K562 (cell line): ENCODE data around the gene KRTAP5-1. TPM values are rescaled to one million over a fixed set of nuclear protein-coding genes. Genes with fewer than 3 reads are reported as not detected.

Experiments
- ATAC-seq: fragments of 200-7000 bp; cut with Tn5 transposase; 3 replicates; pipeline ENCODE4 v1.9.1; 2020; ENCODE audit warnings: moderate library complexity
- BruUV-seq: library from RNA; stranded (reverse); fragments of 400-500 nt; replicated peaks from 2 replicates; lab custom pipeline; 2021; lab: Mats Ljungman, UMichigan
- CTCF ChIA-PET: fragments of 300-600 bp; formaldehyde crosslinking; extraction: SDS; loops from one replicate; lab custom pipeline; 2021; ENCODE audit warnings: low intra/inter-chr PET ratio; lab: Yijun Ruan, JAX
- POLR2A ChIA-PET: fragments of 300-600, 350-650 bp; sonication (Branson Sonifier 250); formaldehyde crosslinking; extraction: SDS; loops from one replicate; lab custom pipeline; 2021; ENCODE audit warnings: antibody characterized with exemption, inconsistent platforms; lab: Yijun Ruan, JAX
- DNase-seq, 4 experiments: peaks; one replicate each; pipeline versions ENCODE4 v3.0.0 to v3.0.0-alpha.2; 2011 to 2018; ENCODE audit warnings: low spot score in 3 of 4, mixed read lengths in 3 of 4; ENCODE audit errors: extremely low read depth in 1 of 4
- FAIRE-seq: peaks from 2 replicates; lab custom pipeline; 2011; peaks lifted over from hg19 to GRCh38; lab: Jason Lieb, UNC
- H2AFZ ChIP-seq: 2 replicates; pipeline ENCODE4 v1.6.0; 2011; ENCODE audit warnings: low read depth, low read length, control low read depth, inconsistent platforms
- H3K27ac ChIP-seq: fragments of 200-600 bp; 3 replicates; pipeline ENCODE4 v1.8.0; 2011; ENCODE audit warnings: low read depth, mild to moderate bottlenecking, control low read depth, inconsistent platforms, low read length, moderate library complexity, mixed read lengths; ENCODE audit errors: extremely low read depth
- H3K27me3 ChIP-seq, 2 experiments: fragments of 300-600 bp in 1 of 2; 2 replicates in 1 of 2; 3 replicates in 1 of 2; pipeline versions ENCODE4 v1.6.0 to v1.8.0; 2011; ENCODE audit warnings: inconsistent platforms in 2 of 2, low read length in 2 of 2, mild to moderate bottlenecking in 1 of 2, mixed read lengths in 1 of 2, moderate library complexity in 1 of 2; ENCODE audit not compliant: control insufficient read depth in 2 of 2, insufficient read depth in 2 of 2
- H3K36me3 ChIP-seq: fragments of 300-600 bp; 3 replicates; pipeline ENCODE4 v1.8.0; 2011; ENCODE audit warnings: mild to moderate bottlenecking, low read length, inconsistent platforms; ENCODE audit not compliant: control insufficient read depth, insufficient read depth
- H3K4me1 ChIP-seq, 2 experiments: fragments of 200-600 bp in 1 of 2; replicated peaks in 1 of 2; 2 replicates in 1 of 2; 3 replicates in 1 of 2; pipeline versions ENCODE4 v1.5.1 to v1.8.0; 2011; ENCODE audit warnings: inconsistent platforms in 2 of 2, low read length in 2 of 2, mild to moderate bottlenecking in 1 of 2, mixed read lengths in 1 of 2, moderate library complexity in 1 of 2; ENCODE audit not compliant: control insufficient read depth in 2 of 2, insufficient read depth in 2 of 2
- H3K4me2 ChIP-seq: 2 replicates; pipeline ENCODE4 v1.6.1; 2011; ENCODE audit warnings: low read length, control low read depth, inconsistent platforms, mixed read lengths; ENCODE audit not compliant: insufficient read depth
- H3K4me3 ChIP-seq: fragments of 200-600 bp; sonication (generic), shearing (Covaris generic); 2 replicates; pipeline ENCODE4 v1.5.1; 2016; ENCODE audit warnings: control low read depth, inconsistent platforms
- H3K79me2 ChIP-seq: fragments of 200-600 bp; 3 replicates; pipeline ENCODE4 v1.8.0; 2011; ENCODE audit warnings: low read length, inconsistent platforms; ENCODE audit not compliant: control insufficient read depth, insufficient read depth
- H3K9ac ChIP-seq, 2 experiments: 2 replicates each; pipeline versions ENCODE4 v1.6.0 to v1.6.1; 2011; ENCODE audit warnings: low read depth in 2 of 2, low read length in 2 of 2, control low read depth in 1 of 2, inconsistent platforms in 1 of 2, mild to moderate bottlenecking in 1 of 2, mixed read lengths in 1 of 2; ENCODE audit not compliant: insufficient read depth in 1 of 2
- H3K9me1 ChIP-seq: one replicate; pipeline ENCODE4 v1.6.0; 2011; ENCODE audit warnings: inconsistent platforms, mild to moderate bottlenecking, low read length, moderate library complexity; ENCODE audit not compliant: control insufficient read depth, insufficient read depth
- H3K9me3 ChIP-seq: replicated peaks from 2 replicates; pipeline ENCODE4 v1.5.1; 2011; ENCODE audit warnings: low read depth, low read length, inconsistent platforms; ENCODE audit not compliant: control insufficient read depth, insufficient read depth
- H4K20me1 ChIP-seq: replicated peaks from 2 replicates; pipeline ENCODE4 v1.6.1; 2011; ENCODE audit warnings: low read length, inconsistent platforms, mixed read lengths; ENCODE audit not compliant: control insufficient read depth, insufficient read depth
- C11orf30 ChIP-seq: fragments of 450-650 bp; IDR thresholded peaks from 2 replicates; pipeline ENCODE4 v1.6.1; 2016; ENCODE audit warnings: low read depth, mild to moderate bottlenecking
- EP400 ChIP-seq: fragments of 450-650 bp; IDR thresholded peaks from 2 replicates; pipeline ENCODE4 v1.6.1; 2017; ENCODE audit warnings: antibody characterized with exemption, mild to moderate bottlenecking, moderate library complexity
- HNRNPL ChIP-seq: fragments of 200-400 bp; formaldehyde crosslinking; IDR thresholded peaks from 2 replicates; pipeline ENCODE4 v1.6.1; 2017; ENCODE audit warnings: low read depth, mild to moderate bottlenecking, low read length
- MEF2D ChIP-seq: conservative IDR thresholded peaks from 2 replicates; pipeline ENCODE4 v1.6.1; 2016; ENCODE audit warnings: low read depth, missing genetic modification characterization, missing compliant biosample characterization
- RHOXF2B ChIP-seq: fragments of 250-450 bp; sonication (Bioruptor Pico); conservative IDR thresholded peaks from 2 replicates; pipeline ENCODE4 v1.5.1; 2021
- SMAD4 ChIP-seq: fragments of 250-450 bp; sonication (Bioruptor Pico); conservative IDR thresholded peaks from 2 replicates; pipeline ENCODE4 v1.8.0; 2021; ENCODE audit warnings: inconsistent platforms, mild to moderate bottlenecking, moderate library complexity
- SMARCE1 ChIP-seq: fragments of 450-650 bp; IDR thresholded peaks from 2 replicates; pipeline ENCODE4 v1.7.1; 2016; ENCODE audit warnings: mild to moderate bottlenecking
- TBL1XR1 ChIP-seq, 2 experiments: IDR thresholded peaks; 2 replicates each; pipeline ENCODE4 v1.6.1; 2012; ENCODE audit warnings: improper control_type of control experiment in 2 of 2, low read length in 2 of 2, mild to moderate bottlenecking in 1 of 2
- TSC22D4 ChIP-seq: fragments of 450-650 bp; IDR thresholded peaks from 2 replicates; pipeline ENCODE4 v1.6.1; 2016; ENCODE audit warnings: missing genetic modification characterization, missing biosample characterization, control low read depth
- ZNF3 ChIP-seq: fragments of 250-450 bp; sonication (Bioruptor Pico); IDR thresholded peaks from 2 replicates; pipeline ENCODE4 v1.5.0; 2021; ENCODE audit warnings: mild to moderate bottlenecking, moderate library complexity
- ZNF445 ChIP-seq: fragments of 250-450 bp; sonication (Bioruptor Pico); IDR thresholded peaks from 2 replicates; pipeline ENCODE4 v1.4.0; 2020; ENCODE audit warnings: low read depth, mild to moderate bottlenecking, moderate library complexity
- ZNF551 ChIP-seq: fragments of 250-450 bp; sonication (Bioruptor Pico); IDR thresholded peaks from 2 replicates; pipeline ENCODE4 v1.5.0; 2021; ENCODE audit warnings: mild to moderate bottlenecking, moderate library complexity
- ZNF589 ChIP-seq: fragments of 200-800 bp; sonication (Bioruptor generic); IDR thresholded peaks from 2 replicates; pipeline ENCODE4 v1.6.1; 2016; ENCODE audit warnings: low read depth, missing genetic modification characterization, missing compliant biosample characterization
- WGBS: fragments of 100-300 bp; shearing (Covaris generic); methylation state at CpG from one replicate; pipeline ENCODE4 v1.1.6; 2016; ENCODE audit warnings: low coverage, mixed read lengths; ENCODE audit not compliant: insufficient coverage; ENCODE audit errors: missing lambda C conversion rate; 5-methylcytosine and 5-hydroxymethylcytosine counted together
- in situ Hi-C: fragments of 300-500 bp; cut with MboI; formaldehyde crosslinking; loops from 4 replicates; pipeline ENCODE4 v1.15.0; 2018; ENCODE audit warnings: inconsistent platforms, mixed read lengths
- intact Hi-C: fragments of 100-400 bp; cut with micrococcal nuclease; formaldehyde crosslinking; loops from 2 replicates; pipeline ENCODE4 v1.14.2; 2022
- polyA plus RNA-seq, 8 experiments: library from polyadenylated mRNA; depleted of rRNA in 4 of 8; stranded (reverse) in 5 of 8; unstranded in 3 of 8; fragments of >200 nt; fragmentation: Nextera tagmentation in 2 of 8; fragmentation: Illumina TruSeq in 1 of 8; extraction: Ambion mirVana in 2 of 8; extraction: Trizol in 1 of 8; gene quantifications; 2 replicates each; pipeline versions ENCODE4 v1.2.1 to v1.2.3, GENCODE V29; 2011 to 2014; ENCODE audit warnings: inconsistent platforms in 1 of 8, missing spikeins in 1 of 8
- total RNA-seq, 7 experiments: library from RNA; depleted of rRNA in 6 of 7; stranded (reverse); fragments of >200 nt in 6 of 7; fragmentation: Illumina TruSeq in 2 of 7; extraction: Trizol in 2 of 7; gene quantifications; 2 replicates each; pipeline versions ENCODE4 v1.2.1 to v1.2.3, GENCODE V29; 2011 to 2021; ENCODE audit warnings: low replicate concordance in 1 of 7
- TF ChIP-seq, protein P1 (sequence below): sonication (generic); formaldehyde crosslinking; IDR thresholded peaks from 2 replicates; pipeline ENCODE4 v1.8.1; 2023; ENCODE audit warnings: mild to moderate bottlenecking, missing genetic modification reagents, moderate library complexity
- TF ChIP-seq, protein P2 (sequence below): fragments of 450-650 bp; IDR thresholded peaks from 2 replicates; pipeline ENCODE4 v1.6.1; 2014; ENCODE audit warnings: low read depth, mild to moderate bottlenecking, moderate library complexity, borderline replicate concordance
- TF ChIP-seq, protein P3 (sequence below): sonication (generic); formaldehyde crosslinking; IDR thresholded peaks from 2 replicates; pipeline ENCODE4 v1.8.1; 2023; ENCODE audit warnings: mild to moderate bottlenecking, missing genetic modification reagents
- TF ChIP-seq, protein P4 (sequence below): fragments of 450-650 bp; formaldehyde crosslinking; IDR thresholded peaks from 2 replicates; pipeline ENCODE4 v1.4.0; 2022; ENCODE audit warnings: missing genetic modification characterization

KRTAP5-1 gene
- total and polyA plus RNA-seq, 9 of the 15 experiments (the other 6 are each of a cell fraction or from before 2014, with no cell fraction given), result not detected

DNA sequence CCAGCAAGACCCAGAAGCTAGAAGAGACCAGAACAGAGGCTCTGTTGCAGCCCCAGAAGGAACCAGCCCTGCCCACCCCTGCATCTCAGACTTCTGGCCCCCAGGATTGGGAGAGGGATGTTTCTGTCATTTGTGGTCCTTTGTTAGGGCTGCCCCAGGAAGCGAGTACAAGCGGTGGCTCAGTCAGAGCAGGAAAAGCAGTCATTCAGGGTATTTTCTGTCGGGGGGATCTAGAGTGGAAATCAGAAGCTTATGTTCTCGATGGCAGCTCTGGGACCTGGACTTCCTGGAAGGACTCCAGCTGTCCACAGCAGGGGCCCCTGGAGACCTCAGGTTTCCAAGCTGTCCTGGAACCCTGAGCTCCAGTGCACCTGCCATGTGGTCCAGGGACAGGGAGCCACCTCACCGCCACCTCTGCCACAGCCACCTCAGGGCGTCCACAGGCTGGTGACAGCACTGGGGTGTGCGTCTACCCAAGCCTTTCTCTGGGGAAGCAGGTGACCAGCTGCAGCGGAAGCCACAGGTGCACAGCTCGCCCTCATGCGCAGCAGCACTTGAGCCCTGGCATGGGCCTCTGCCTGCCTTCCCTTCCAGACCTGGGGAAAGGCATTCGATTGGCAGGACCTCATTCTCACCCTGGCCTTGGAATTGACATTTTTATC lies 47.1 kb upstream of the KRTAP5-1 start:
- POLR2A ChIA-PET, result interaction anchor here (0.6 kb wide), 1 partner anchor 8 kb away, joined by 3 read pairs; no protein-coding TSS in a partner anchor
- Histone ChIP-seq H3K36me3 (no peaks in the 10 kb centered on the region), H3K4me1 (peaks cover 0 to 5% of the 10 kb centered on the region in 2 experiments; a peak in 1 of 5 replicates), H3K27ac (no peak overlapping the region), H3K27me3 (peaks cover 16 to 68% of the 10 kb centered on the region in 2 experiments), H3K9me3 (no peaks in the 10 kb centered on the region), H3K9ac (no peak overlapping the region), H3K4me3 (no peak overlapping the region), H2AFZ (no peak overlapping the region), H3K9me1 (no peaks in the 10 kb centered on the region), H3K4me2 (no peak overlapping the region), H3K79me2 (no peaks in the 10 kb centered on the region), H4K20me1 (peaks cover 7% of the 10 kb centered on the region)
- CTCF ChIA-PET, result no interaction called here
- no peak for ATAC-seq
- 0% methylated on average over 11 of the region's 11 CpGs for WGBS
- DNase-seq, result no peak
- FAIRE-seq, result no peak
- BruUV-seq, result no TSS peak
- intact Hi-C loops (no loop called here), in situ Hi-C loops (no loop called here)
- TF ChIP-seq RHOXF2B (CRISPR knock-in tag) (no peak), ZNF551 (CRISPR knock-in tag) (no peak), TBL1XR1 (IDR thresholded peaks at IDR 0.05; ENCODE audit: low read length in 2 of 2) (no peak), HNRNPL (no peak), MEF2D (tag) (no peak), ZNF589 (CRISPR knock-in tag) (no peak), TSC22D4 (tag) (no peak), ZNF445 (CRISPR knock-in tag) (no peak), SMARCE1 (no peak), EP400 (no peak), SMAD4 (no peak), ZNF3 (CRISPR knock-in tag) (no peak), C11orf30 (no peak)
- TF ChIP-seq, protein P1, sequence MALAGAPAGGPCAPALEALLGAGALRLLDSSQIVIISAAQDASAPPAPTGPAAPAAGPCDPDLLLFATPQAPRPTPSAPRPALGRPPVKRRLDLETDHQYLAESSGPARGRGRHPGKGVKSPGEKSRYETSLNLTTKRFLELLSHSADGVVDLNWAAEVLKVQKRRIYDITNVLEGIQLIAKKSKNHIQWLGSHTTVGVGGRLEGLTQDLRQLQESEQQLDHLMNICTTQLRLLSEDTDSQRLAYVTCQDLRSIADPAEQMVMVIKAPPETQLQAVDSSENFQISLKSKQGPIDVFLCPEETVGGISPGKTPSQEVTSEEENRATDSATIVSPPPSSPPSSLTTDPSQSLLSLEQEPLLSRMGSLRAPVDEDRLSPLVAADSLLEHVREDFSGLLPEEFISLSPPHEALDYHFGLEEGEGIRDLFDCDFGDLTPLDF, result no peak
- TF ChIP-seq, protein P2, sequence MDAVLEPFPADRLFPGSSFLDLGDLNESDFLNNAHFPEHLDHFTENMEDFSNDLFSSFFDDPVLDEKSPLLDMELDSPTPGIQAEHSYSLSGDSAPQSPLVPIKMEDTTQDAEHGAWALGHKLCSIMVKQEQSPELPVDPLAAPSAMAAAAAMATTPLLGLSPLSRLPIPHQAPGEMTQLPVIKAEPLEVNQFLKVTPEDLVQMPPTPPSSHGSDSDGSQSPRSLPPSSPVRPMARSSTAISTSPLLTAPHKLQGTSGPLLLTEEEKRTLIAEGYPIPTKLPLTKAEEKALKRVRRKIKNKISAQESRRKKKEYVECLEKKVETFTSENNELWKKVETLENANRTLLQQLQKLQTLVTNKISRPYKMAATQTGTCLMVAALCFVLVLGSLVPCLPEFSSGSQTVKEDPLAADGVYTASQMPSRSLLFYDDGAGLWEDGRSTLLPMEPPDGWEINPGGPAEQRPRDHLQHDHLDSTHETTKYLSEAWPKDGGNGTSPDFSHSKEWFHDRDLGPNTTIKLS, result no peak
- TF ChIP-seq, protein P3, sequence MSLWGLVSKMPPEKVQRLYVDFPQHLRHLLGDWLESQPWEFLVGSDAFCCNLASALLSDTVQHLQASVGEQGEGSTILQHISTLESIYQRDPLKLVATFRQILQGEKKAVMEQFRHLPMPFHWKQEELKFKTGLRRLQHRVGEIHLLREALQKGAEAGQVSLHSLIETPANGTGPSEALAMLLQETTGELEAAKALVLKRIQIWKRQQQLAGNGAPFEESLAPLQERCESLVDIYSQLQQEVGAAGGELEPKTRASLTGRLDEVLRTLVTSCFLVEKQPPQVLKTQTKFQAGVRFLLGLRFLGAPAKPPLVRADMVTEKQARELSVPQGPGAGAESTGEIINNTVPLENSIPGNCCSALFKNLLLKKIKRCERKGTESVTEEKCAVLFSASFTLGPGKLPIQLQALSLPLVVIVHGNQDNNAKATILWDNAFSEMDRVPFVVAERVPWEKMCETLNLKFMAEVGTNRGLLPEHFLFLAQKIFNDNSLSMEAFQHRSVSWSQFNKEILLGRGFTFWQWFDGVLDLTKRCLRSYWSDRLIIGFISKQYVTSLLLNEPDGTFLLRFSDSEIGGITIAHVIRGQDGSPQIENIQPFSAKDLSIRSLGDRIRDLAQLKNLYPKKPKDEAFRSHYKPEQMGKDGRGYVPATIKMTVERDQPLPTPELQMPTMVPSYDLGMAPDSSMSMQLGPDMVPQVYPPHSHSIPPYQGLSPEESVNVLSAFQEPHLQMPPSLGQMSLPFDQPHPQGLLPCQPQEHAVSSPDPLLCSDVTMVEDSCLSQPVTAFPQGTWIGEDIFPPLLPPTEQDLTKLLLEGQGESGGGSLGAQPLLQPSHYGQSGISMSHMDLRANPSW (CRISPR knock-in tag), result no peak
- TF ChIP-seq, protein P4, sequence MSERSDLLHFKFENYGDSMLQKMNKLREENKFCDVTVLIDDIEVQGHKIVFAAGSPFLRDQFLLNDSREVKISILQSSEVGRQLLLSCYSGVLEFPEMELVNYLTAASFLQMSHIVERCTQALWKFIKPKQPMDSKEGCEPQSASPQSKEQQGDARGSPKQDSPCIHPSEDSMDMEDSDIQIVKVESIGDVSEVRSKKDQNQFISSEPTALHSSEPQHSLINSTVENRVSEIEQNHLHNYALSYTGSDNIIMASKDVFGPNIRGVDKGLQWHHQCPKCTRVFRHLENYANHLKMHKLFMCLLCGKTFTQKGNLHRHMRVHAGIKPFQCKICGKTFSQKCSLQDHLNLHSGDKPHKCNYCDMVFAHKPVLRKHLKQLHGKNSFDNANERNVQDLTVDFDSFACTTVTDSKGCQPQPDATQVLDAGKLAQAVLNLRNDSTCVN (CRISPR knock-in tag), result no peak
